ENCODE results near the gene ING4. TPM values are rescaled to one million over a fixed set of nuclear protein-coding genes. Genes with fewer than 3 reads are reported as not detected.

The ING4 gene
- total and polyA plus RNA-seq, 12 donors, result 17.7 to 32.5 (median 22.6) TPM

DNA sequence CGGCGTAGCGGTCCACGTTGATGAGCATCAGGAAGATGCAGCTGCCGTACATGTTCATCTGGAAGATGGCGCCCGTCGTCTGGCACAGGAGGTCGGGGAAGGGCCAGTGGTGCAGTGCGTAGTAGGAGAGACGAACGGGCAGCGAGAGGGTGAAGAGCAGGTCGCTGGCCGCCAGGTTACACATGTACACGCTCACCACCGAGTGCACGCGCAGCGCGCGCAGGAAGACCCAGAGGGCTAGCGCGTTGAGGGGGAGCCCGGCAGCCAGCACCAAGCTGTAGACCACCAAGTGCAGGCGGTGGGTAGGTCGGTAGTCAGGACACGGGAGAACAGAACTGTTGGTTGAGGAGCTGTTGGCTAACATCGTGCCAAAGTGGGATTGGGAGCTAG is 42.0 kb downstream of the ING4 start:
- WGBS, 2 donors, result 77 to 83% methylated on average over 29 of the region's 29 CpGs
- H3K4me1 ChIP-seq, result peaks cover 0 to 18% (median 8%) of the 10 kb centered on the region in 9 donors
- H3K36me3 ChIP-seq, result peaks cover 0 to 14% (median 0%) of the 10 kb centered on the region in 9 donors
- H3K9me3 ChIP-seq, result no peaks in the 10 kb centered on the region
- TF ChIP-seq, protein P1, sequence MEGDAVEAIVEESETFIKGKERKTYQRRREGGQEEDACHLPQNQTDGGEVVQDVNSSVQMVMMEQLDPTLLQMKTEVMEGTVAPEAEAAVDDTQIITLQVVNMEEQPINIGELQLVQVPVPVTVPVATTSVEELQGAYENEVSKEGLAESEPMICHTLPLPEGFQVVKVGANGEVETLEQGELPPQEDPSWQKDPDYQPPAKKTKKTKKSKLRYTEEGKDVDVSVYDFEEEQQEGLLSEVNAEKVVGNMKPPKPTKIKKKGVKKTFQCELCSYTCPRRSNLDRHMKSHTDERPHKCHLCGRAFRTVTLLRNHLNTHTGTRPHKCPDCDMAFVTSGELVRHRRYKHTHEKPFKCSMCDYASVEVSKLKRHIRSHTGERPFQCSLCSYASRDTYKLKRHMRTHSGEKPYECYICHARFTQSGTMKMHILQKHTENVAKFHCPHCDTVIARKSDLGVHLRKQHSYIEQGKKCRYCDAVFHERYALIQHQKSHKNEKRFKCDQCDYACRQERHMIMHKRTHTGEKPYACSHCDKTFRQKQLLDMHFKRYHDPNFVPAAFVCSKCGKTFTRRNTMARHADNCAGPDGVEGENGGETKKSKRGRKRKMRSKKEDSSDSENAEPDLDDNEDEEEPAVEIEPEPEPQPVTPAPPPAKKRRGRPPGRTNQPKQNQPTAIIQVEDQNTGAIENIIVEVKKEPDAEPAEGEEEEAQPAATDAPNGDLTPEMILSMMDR (IDR thresholded peaks at IDR 0.05), result no peak
- H3K27me3 ChIP-seq, result peaks cover 0 to 14% (median 0%) of the 10 kb centered on the region in 7 donors
- DNase-seq (no peak), ATAC-seq (peak in 1 of 8 donors; percentile 4)
- intact Hi-C loops (cut with DNase I), result loop anchor here in 2 of 10 donors (5.0 to 10.0 kb wide), 3 partner anchors 36 to 156 kb away; no protein-coding TSS in a partner anchor
- no peak overlapping the region for H3K27ac ChIP-seq
- H3K4me3 ChIP-seq, result peak overlapping the region in 8 of 10 donors; percentile 4 to 33 (median 30)

DNA sequence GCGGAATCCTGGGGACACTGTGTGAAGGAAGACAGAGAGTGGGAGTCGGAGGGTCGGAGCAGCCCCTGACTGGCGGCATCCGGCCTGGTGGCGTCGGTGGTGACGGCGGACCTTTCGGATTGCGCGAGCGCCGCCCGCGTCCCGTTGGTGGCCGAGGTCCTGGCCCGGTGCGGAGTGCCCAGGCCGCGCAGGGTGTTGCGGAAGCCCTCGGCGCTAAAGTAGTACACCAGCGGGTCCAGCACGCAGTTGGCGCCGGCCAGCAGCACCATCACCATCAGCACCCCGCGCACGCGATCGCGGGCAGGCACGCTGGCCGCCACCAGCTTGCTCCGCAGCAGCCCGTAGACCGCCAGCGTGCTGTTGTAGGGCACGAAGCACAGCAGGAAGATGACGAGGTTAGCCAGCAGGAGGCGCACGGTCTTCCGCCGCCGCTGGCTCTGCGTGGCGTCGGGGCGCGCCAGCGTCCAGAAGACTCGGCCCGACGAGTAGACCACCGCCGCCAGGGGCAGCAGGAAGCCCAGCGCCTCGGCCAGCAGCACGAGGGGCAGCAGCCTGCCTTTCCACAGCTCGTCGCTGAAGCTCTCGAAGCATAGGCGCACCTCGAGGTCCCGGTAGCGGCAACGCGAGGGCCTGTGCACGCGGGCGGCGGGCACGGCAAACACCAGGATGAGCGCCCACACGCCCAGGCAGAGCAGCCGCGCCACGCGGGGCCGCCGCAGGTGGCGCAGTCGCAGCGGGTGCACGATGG is 42.6 kb downstream of the ING4 start:
- peak overlapping the region in 8 of 10 donors; percentile 4 to 33 (median 30) for H3K4me3 ChIP-seq
- ATAC-seq (peak in 5 of 8 donors; percentile 18 to 57 (median 40)), DNase-seq (peak in 1 of 2 donors; percentile 72)
- peaks cover 0 to 14% (median 0%) of the 10 kb centered on the region in 7 donors for H3K27me3 ChIP-seq
- intact Hi-C loops (cut with DNase I), result loop anchor here in 2 of 10 donors (5.0 to 10.0 kb wide), 3 partner anchors 37 to 157 kb away; no protein-coding TSS in a partner anchor
- H3K36me3 ChIP-seq, result peaks cover 0 to 14% (median 0%) of the 10 kb centered on the region in 9 donors
- H3K4me1 ChIP-seq, result peaks cover 0 to 18% (median 8%) of the 10 kb centered on the region in 9 donors
- TF ChIP-seq, protein P1 (IDR thresholded peaks at IDR 0.05), result peak; percentile 24 to 74 (median 55)
- 23 to 30% methylated on average over 88 of the region's 88 CpGs for WGBS, 2 donors
- H3K9me3 ChIP-seq, result no peaks in the 10 kb centered on the region
- H3K27ac ChIP-seq, result no peak overlapping the region

GRCh38 chr12:6618483-6619225 is 44.3 kb downstream of the ING4 start:
- no peak overlapping the region for H3K4me3 ChIP-seq
- intact Hi-C loops (cut with DNase I), result loop anchor here in 9 of 10 donors (5.0 to 10.0 kb wide), 8 partner anchors 34 to 209 kb away; partner anchors contain the start of genes P3H3 (in 6 of the 9), ZNF384 (in 6 of the 9), ING4 (in 4 of the 9) and GPR162 (in 2 of the 9)
- H3K27ac ChIP-seq, result peak overlapping the region in 2 of 10 donors; percentile 26 to 31
- no peak for DNase-seq
- H3K36me3 ChIP-seq, result peaks cover 0 to 14% (median 0%) of the 10 kb centered on the region in 9 donors
- peaks cover 0 to 28% (median 8%) of the 10 kb centered on the region in 9 donors for H3K4me1 ChIP-seq
- ATAC-seq, result no peak
- WGBS, 2 donors, result 71 to 87% methylated on average over 5 of the region's 5 CpGs
- peaks cover 0 to 14% (median 0%) of the 10 kb centered on the region in 7 donors for H3K27me3 ChIP-seq
- no peaks in the 10 kb centered on the region for H3K9me3 ChIP-seq
- TF ChIP-seq, protein P1 (IDR thresholded peaks at IDR 0.05), result no peak

GRCh38 chr12:6615802-6616201 is 47.1 kb downstream of the ING4 start:
- peaks cover 0 to 13% (median 0%) of the 10 kb centered on the region in 7 donors for H3K27me3 ChIP-seq

More at GRCh38 chr12:6615802-6616201, 47.1 kb downstream of the ING4 start:
- Histone ChIP-seq H3K4me3 (no peak overlapping the region), H3K9me3 (no peaks in the 10 kb centered on the region), H3K4me1 (peaks cover 16 to 51% (median 26%) of the 10 kb centered on the region in 9 donors), H3K36me3 (peaks cover 0 to 12% (median 0%) of the 10 kb centered on the region in 9 donors), H3K27ac (peak overlapping the region in 3 of 10 donors; percentile 20 to 26 (median 22))
- WGBS, 2 donors, result 46 to 53% methylated on average over 3 of the region's 3 CpGs
- TF ChIP-seq, protein P1 (IDR thresholded peaks at IDR 0.05), result no peak
- intact Hi-C loops (cut with DNase I), result loop anchor here in 9 of 10 donors (2.0 to 10.0 kb wide), 9 partner anchors 36 to 211 kb away; partner anchors contain the start of genes ZNF384 (in 7 of the 9), P3H3 (in 6 of the 9), ING4 (in 4 of the 9) and GPR162 (in 2 of the 9)
- ATAC-seq (no peak), DNase-seq (no peak)

Data from heart right ventricle (tissue), 16 donors.